NCI-H1417 (cell line): ENCODE measurements around the gene UCKL1.
"Not testable (repeated sequence)": the region's sequence is repeated elsewhere in the genome, so short reads cannot be mapped to it uniquely, and the experiment has no call there.

ENCODE experiments used
- DNase-seq, 3 experiments: peaks; one replicate each; lab custom pipeline; 2025; lab: John Stamatoyannopoulos, UW

The UCKL1 gene

DNA sequence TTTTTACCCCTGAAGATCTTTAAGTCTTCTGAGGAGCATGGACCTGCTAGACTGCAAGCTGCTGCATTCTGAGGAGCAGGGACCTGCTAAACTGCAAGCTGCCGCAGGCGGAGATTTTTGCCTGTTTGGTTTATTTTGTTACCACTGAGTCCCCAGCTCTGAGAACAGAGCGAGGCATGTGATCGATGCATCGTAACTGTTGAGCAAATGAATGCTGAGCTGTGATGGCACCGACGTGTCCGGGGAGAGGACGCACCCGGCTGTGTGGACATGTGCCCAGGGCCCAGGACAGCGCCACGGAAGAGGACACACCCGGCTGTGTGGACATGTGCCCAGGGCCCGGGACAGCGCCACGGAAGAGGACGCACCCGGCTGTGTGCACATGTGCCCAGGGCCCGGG is 37.1 kb downstream of the UCKL1 start:
- no peak for DNase-seq

GRCh38 chr20:63917811-63918210 is 38.4 kb downstream of the UCKL1 start:
- DNase-seq = no peak

DNA sequence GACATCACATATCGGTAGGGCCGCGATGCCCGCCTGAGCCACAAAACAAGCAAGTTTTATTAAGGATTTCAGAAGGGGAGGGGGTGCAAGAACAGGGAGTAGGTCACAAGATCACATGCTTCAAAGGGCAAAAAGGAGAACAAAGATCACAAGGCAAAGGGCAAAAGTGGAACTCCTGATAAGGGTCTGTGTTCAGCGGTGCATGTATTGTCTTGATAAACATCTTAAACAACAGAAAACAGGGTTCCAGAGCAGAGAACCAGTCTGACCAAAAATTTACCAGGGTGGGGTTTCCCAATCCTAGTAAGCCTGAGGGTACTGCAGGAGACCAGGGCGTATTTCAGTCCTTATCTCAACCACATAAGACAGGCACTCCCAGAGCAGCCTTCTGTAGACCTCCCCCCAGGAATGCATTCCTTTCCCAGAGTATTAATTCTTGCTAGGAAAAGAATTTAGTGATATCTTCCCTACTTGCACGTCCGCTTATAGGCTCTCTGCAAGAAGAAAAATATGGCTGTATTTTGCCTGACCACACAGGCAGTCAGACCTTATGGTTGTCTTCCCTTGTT is 39.8 kb downstream of the UCKL1 start:
- DNase-seq = not testable (repeated sequence)

- DNase-seq = no peak
Observed at GRCh38 chr20:63915471-63915870, 40.7 kb downstream of the UCKL1 start.

- DNase-seq = no peak
Observed at GRCh38 chr20:63913768-63914167, 42.4 kb downstream of the UCKL1 start.

- DNase-seq = no peak
Observed at GRCh38 chr20:63911176-63911575, 45.0 kb downstream of the UCKL1 start.

DNA sequence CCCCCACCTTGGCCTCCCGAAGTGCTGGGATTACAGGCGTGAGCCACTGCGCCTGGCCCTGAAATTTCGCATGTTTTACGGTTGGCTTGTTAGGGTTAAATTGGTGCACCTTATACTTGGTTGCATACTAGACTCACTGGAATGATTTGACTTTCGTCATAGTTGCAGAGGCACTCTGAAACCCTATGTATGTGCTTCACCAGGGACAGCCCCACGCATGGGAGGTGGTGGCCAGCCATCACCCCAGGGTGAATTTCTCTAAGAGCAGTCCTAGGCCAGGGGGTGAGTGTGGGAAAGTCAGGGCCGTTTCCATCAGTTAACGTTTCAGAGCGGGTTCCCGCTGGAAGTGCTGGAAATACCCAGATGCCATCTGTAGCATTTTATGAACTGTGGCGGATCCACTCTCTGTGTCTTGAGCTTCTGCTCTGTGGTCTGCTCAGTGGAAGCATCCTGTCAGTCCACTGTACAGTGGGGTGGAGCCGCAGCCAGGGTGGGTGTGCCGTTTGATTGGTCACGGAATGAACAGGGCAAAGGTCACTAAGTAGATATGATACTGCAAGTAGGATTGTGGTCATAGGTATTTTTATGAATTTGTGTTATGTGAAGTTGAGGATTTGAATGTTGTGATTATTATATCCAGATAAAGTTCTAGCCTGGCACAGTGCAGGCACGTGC is 48.1 kb downstream of the UCKL1 start:
- no peak for DNase-seq

GRCh38 chr20:63903796-63904561 is 52.2 kb downstream of the UCKL1 start:
- no peak for DNase-seq

DNA sequence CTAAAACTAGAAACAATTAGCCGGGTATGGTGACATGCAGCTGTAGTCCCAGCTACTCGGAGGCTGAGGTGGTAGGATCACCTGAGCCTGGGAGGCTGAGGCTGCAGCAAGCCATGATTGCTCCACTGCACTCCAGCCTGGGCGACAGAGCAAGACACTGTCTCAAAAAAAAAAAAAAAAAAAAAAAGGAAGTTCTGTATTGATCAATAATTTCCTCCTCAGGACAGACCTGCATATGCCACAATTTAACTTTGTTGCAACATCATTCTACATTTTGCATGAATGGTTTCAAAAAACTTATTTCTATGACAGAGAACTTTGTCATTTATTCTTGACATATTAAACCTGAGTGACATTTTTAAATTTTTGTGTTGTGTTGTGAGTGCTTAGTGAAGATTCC is 55.8 kb downstream of the UCKL1 start:
- DNase-seq = no peak

- DNase-seq = no peak
Observed at GRCh38 chr20:63898882-63899558, 57.2 kb downstream of the UCKL1 start.

- DNase-seq = no peak
Observed at GRCh38 chr20:63897978-63898561, 58.1 kb downstream of the UCKL1 start.

DNA sequence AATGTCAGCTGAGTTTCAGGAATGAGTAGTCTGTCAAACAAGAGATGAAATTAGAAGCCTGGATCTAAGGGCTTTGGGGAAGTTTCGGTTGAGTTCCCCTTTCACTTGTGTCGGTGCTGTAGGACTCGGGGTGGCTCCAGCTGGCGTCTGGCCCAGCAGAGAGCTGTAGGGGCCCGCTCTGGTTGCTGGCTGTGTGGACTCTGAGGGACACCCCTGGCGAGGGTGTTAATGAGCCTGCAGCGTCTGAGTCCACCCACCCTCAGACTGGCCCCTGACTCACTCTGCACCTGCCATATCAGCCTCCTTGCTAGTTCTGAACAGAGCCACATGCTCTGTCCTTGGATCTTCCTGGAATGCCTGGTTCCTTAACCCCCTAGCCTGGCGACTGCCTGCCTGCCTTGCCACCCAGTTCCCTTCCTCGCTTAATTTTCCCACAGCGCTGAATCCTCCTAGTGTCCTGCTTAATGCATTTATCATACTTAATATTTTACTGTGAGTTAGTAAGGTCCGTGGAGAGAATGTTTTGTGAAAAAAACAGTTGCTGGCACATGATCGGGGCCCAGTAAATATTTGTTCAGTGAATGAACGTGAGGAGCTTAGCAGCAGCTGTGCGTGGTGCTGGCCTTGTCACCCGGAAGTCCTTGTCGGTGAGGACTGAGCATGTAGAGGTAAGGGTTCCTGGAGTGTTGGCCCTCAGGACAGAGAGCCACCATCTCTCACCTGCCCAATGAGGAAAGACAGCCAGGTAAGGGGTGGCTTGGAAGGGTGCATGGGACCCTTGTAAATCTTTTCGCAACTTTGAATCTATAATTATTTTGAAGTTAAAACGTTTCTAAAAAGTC is 59.7 kb downstream of the UCKL1 start:
- DNase-seq = peak; percentile 36 to 89 (median 75)

- peak in 1 of 3 experiments; percentile 61 for DNase-seq
Observed at GRCh38 chr20:63895952-63896263, 60.3 kb downstream of the UCKL1 start.

DNA sequence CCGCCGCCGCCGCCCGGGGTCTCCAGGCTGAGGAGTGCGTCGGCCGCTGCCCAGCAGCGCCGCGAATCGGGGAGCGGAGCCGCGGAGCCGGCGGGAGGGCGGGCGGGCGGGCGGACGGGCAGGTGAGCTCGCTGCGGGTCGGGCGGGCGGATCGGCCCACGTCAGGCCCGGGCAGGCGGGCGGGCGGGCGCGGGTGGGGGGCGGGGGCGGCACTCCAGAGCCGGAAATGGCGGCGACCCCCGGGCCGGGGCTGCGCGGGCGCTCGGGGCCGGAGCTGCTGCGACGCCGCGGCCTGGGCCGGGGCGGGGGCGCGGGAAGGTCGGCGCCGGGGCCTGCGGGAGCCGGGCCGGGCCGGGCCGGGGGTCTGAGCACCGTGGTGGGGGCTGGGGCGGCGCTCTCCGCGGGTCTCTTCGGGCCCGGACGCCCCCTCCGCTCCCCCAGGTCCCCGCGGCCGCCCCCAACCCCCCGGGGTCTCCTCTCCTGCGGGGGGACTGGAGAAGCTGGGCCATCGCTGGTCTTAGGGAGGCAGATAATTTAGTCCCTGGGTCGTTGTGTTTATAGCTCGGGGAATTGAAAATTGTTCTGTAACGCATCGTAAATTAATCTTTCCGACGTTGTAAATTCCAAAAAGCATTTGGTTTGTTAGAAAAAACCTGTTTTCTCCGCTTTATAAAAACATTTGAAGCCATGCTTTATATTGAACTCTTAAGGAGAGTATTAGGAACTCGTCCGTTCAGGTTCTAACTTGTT is 60.8 kb downstream of the UCKL1 start:
- peak in 2 of 3 experiments; percentile 44 to 60 for DNase-seq

DNA sequence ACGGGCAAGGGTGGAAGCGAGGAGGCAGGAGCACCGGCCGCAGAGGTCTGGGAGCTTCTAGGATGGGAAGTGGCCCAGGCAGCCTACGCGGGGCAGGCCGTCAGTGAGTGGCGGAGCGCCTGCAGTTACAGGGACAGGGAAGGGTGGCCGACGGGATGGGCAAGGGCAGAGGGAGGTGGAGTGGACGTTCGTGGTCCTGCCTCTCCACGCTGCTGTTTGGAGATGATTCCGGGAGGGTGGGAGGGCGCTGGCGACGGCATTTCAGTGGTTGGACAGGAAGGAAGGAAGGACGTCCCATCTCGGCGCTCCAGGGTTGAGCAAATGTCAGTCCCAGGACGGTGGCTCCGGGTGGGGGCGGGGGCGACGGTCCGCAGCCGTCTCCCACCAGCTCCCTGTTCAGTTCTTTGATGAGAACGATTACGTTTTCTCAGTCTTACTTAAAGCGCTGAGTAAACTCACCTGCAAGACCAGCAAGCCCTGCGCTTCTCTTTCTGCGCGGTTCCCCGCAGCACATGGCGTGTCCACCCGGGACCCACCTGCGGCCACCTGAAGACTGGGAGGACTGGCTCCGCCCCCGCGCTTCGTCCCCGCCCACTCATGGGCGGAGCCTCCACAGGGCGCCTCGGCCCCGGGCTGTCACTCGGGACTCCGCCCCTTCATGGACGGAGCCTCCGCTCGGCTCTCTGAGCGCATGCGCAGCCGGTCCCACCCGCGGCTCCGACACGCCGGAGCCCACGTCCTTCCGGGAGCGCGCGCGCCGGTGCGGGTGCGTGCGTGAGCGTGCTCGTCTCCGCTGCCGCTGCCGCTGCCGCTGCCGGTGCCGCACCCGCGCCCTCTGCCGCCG is 61.6 kb downstream of the UCKL1 start, which contains the start of gene DNAJC5:
TSS of gene DNAJC5 (plus strand) at position 769 of the 844 bp plus-strand sequence. CDS start 33,220 bp downstream, outside the sequence.
- DNase-seq = peak; percentile 96 to 99 (median 98)

DNA sequence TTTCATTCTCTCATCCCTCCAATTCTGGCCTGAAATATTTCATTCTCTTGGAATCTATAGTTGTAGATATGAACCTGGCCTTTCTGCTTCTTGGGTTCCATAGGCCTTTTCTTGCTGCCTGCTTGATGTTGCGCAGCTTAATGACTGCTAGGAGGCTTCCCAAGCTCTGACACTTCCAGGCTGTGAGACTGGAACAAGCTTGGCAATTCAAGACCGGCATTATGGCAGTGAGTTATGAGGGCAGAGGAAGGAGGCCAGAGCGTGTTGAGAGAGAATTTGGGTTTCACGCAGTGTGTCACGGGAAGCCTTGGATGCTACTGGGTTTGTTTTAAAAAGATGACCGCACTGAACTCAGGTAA is 62.2 kb downstream of the UCKL1 start:
- peak in 1 of 3 experiments; percentile 51 for DNase-seq

DNA sequence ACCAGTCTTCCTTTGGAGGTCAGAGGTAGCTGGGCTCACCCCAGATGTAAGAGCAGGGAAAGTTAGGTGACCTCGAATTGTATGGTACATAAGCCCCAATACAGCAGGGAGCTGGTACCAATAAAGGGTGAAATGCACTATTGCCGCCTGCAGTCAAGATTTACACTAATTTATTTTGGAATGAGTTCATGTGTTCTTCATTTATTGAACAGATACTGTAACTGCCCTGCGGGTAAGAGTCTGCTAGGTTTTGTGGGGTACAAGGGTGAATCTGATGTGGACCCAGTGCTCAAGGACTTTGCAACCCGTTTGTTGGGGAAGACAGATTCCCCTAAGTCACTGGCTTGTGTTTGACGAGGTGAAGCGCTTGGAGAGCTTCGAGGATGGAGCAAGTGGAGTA is 63.8 kb downstream of the UCKL1 start:
- no peak for DNase-seq

GRCh38 chr20:63891061-63892002 is 64.9 kb downstream of the UCKL1 start:
- peak in 1 of 3 experiments; percentile 35 for DNase-seq
